Left lung (tissue), 10 donors: Measurements from ENCODE around the gene GCG. TPM values are rescaled to one million over a fixed set of nuclear protein-coding genes. Genes with fewer than 3 reads are reported as not detected.

Source experiments
- ATAC-seq: fragments of 200-7000 bp; cut with Tn5 transposase; one replicate; pipeline ENCODE4 v1.9.1; 2020; ENCODE audit warnings: moderate library complexity
- DNase-seq, 4 donors: peaks; one replicate each; pipeline ENCODE4 v3.0.0-alpha.2; 2013 to 2020
- H3K27ac ChIP-seq, 2 donors: fragments of 200-600 bp; sonication (generic) in 1 of 2; one replicate each; pipeline versions ENCODE4 v1.5.0 to v1.8.0; 2020 to 2021
- H3K27me3 ChIP-seq, 2 donors: fragments of 200-600 bp; sonication (generic) in 1 of 2; one replicate each; pipeline versions ENCODE4 v1.5.0 to v1.8.0; 2020 to 2021
- H3K36me3 ChIP-seq, 2 donors: fragments of 200-600 bp; sonication (generic) in 1 of 2; one replicate each; pipeline versions ENCODE4 v1.5.0 to v1.8.0; 2020 to 2021
- H3K4me1 ChIP-seq, 2 donors: fragments of 200-600 bp; one replicate each; pipeline ENCODE4 v1.8.0; 2021
- H3K4me3 ChIP-seq, 2 donors: fragments of 200-600 bp; sonication (generic) in 1 of 2; one replicate each; pipeline versions ENCODE4 v1.5.0 to v1.8.0; 2020 to 2021; ENCODE audit warnings: mild to moderate bottlenecking in 1 of 2
- H3K9me3 ChIP-seq, 2 donors: fragments of 200-600 bp; sonication (generic) in 1 of 2; one replicate each; pipeline versions ENCODE4 v1.5.0 to v1.8.0; 2020 to 2021
- CTCF ChIP-seq, 2 donors: fragments of 200-600 bp; sonication (generic) in 1 of 2; IDR thresholded peaks; one replicate each; pipeline versions ENCODE4 v1.5.0 to v1.8.0; 2021; ENCODE audit warnings: antibody characterized with exemption in 2 of 2
- intact Hi-C, 2 donors: fragments of 100-400 bp; cut with DNase I; formaldehyde crosslinking; loops; one replicate each; pipeline versions ENCODE4 v1.11.2 to v1.14.2; 2022
- polyA plus RNA-seq, 6 donors: library from polyadenylated mRNA; unstranded; fragments of 120-200 nt; gene quantifications; one replicate each; pipeline ENCODE4 v1.2.1, GENCODE V29; 2013; ENCODE audit not compliant: insufficient read length in 6 of 6
- total RNA-seq, 2 donors: library from RNA; stranded (reverse); fragmentation: NEBNext Ultra II Directional; extraction: Animal tissue kit (Norgen Biotek cat#: 25700); gene quantifications; one replicate each; pipeline ENCODE4 v1.2.1, GENCODE V29; 2021
- donor health status: DM: no; HTN: yes; CAD: no.
- donor health status: DM: no; HTN: no; CAD: no.

Gene GCG
- total and polyA plus RNA-seq, 8 donors = 0.15 TPM; not detected in 7

GRCh38 chr2:162182395-162182794, 30.3 kb upstream of the GCG start:
- Histone ChIP-seq H3K4me3 (no peak overlapping the region), H3K27ac (no peak overlapping the region), H3K36me3 (no peaks in the 10 kb centered on the region), H3K9me3 (no peaks in the 10 kb centered on the region), H3K4me1 (no peaks in the 10 kb centered on the region), H3K27me3 (no peaks in the 10 kb centered on the region)
- no peak for ATAC-seq
- TF ChIP-seq CTCF (IDR thresholded peaks at IDR 0.05) = no peak
- intact Hi-C loops = no loop called here
- DNase-seq = no peak

- no peak for ATAC-seq
- H3K4me3 ChIP-seq = no peak overlapping the region
- no peaks in the 10 kb centered on the region for H3K27me3 ChIP-seq
- no peaks in the 10 kb centered on the region for H3K9me3 ChIP-seq
- no peak for TF ChIP-seq CTCF (IDR thresholded peaks at IDR 0.05)
- no peaks in the 10 kb centered on the region for H3K4me1 ChIP-seq
- DNase-seq = no peak
- H3K36me3 ChIP-seq = no peaks in the 10 kb centered on the region
- intact Hi-C loops = no loop called here
- H3K27ac ChIP-seq = no peak overlapping the region
Observed at GRCh38 chr2:162177301-162177700, 25.3 kb upstream of the GCG start.

DNA sequence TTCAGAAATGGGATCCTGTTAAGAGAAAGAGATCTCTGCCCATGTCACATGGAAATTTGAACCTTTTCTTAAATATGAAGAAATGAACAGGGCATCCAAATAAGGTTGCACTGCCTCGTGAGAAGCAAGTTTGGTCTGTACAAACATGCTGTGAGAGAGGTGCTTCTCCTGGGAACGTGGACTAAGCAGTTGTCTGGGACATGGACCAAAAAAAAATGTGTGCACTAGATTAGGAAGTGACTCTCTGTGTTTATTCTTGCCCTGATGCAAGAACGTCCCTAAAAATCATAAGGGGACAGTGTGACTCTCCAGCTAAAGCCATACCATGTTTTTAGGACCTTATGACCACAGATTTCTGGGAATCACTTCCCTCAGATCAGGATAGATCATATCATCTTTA, 23.7 kb upstream of the GCG start:
- Histone ChIP-seq H3K36me3 (no peaks in the 10 kb centered on the region), H3K9me3 (no peaks in the 10 kb centered on the region), H3K27me3 (no peaks in the 10 kb centered on the region), H3K27ac (no peak overlapping the region), H3K4me3 (no peak overlapping the region), H3K4me1 (no peaks in the 10 kb centered on the region)
- no peak for TF ChIP-seq CTCF (IDR thresholded peaks at IDR 0.05)
- ATAC-seq = no peak
- no peak for DNase-seq
- intact Hi-C loops = no loop called here

DNA sequence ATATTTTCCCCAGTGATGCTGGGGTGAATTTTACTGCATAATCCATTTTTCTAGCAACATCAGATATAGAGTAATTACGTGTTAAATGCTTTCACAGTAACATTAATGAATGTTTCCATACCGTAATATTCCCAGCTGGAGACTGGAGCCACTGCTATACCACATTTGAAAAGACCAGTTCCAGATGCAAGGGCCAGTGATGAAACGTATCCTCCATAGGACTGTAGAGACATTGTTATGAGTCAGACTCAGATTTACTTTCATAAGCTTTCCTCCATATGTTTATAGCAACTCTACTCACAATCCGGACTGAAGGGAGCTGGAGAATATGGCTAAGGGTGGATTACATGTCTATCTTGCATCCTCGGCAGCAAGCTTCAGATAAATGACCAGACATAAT, 22.7 kb upstream of the GCG start:
- intact Hi-C loops = no loop called here
- ATAC-seq = no peak
- Histone ChIP-seq H3K27ac (no peak overlapping the region), H3K27me3 (no peaks in the 10 kb centered on the region), H3K9me3 (no peaks in the 10 kb centered on the region), H3K36me3 (no peaks in the 10 kb centered on the region), H3K4me1 (no peaks in the 10 kb centered on the region), H3K4me3 (no peak overlapping the region)
- DNase-seq = no peak
- no peak for TF ChIP-seq CTCF (IDR thresholded peaks at IDR 0.05)

DNA sequence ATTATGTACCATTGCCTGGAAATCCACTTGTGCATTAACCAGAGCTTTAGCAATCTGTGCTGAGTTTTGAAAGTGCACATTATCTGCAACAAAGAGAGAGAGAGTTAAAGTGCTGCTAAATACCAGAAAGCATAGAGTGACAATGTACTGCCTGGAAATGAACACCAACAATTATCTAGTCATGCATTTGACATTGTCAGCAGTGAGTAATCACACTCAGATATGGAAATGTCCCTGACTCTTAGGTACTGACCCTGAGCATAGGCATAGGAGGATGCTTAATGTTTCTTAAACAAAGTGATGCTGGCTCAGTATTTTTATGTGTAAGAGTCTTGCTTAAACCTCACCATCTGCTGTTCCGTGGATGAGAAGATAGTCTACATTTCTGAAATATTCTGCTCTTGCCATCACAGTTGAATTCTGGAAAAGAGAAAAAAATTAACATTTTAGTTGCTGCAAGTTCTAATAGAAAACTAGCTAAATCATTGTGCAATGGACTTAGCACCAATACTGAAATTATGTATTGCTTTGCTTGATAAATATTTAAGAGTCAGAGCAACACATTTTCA, 20.8 kb upstream of the GCG start:
- Histone ChIP-seq H3K27me3 (no peaks in the 10 kb centered on the region), H3K27ac (no peak overlapping the region), H3K36me3 (no peaks in the 10 kb centered on the region), H3K4me1 (no peaks in the 10 kb centered on the region), H3K4me3 (no peak overlapping the region), H3K9me3 (no peaks in the 10 kb centered on the region)
- ATAC-seq = no peak
- DNase-seq = no peak
- TF ChIP-seq CTCF (IDR thresholded peaks at IDR 0.05) = no peak
- intact Hi-C loops = no loop called here
